Immature natural killer cell (primary cell): ENCODE results near the gene PID1. TPM values are rescaled to one million over a fixed set of nuclear protein-coding genes. Genes with fewer than 3 reads are reported as not detected.

ENCODE experiments used
- DNase-seq, 3 donors: peaks; one replicate each; pipeline ENCODE4 v3.0.0; 2022; ENCODE audit warnings: mixed read lengths in 1 of 3
- H3K27ac Mint-ChIP-seq, 6 donors: one replicate each; pipeline ENCODE4 v1.8.0; 2020; ENCODE audit warnings: mixed read lengths in 6 of 6, mild to moderate bottlenecking in 5 of 6, inconsistent platforms in 4 of 6, moderate library complexity in 3 of 6
- H3K27me3 Mint-ChIP-seq, 3 donors: one replicate each; pipeline ENCODE4 v1.8.0; 2020 to 2021; ENCODE audit warnings: low read depth in 3 of 3, mild to moderate bottlenecking in 3 of 3, mixed read lengths in 3 of 3, moderate library complexity in 3 of 3, inconsistent platforms in 1 of 3
- H3K36me3 Mint-ChIP-seq, 3 donors: one replicate each; pipeline ENCODE4 v1.8.0; 2020; ENCODE audit warnings: mixed read lengths in 3 of 3, inconsistent platforms in 2 of 3, mild to moderate bottlenecking in 2 of 3
- H3K4me1 Mint-ChIP-seq, 2 donors: one replicate each; pipeline ENCODE4 v1.8.0; 2020; ENCODE audit warnings: inconsistent platforms in 2 of 2, mild to moderate bottlenecking in 2 of 2, mixed read lengths in 2 of 2, moderate library complexity in 1 of 2
- H3K4me3 Mint-ChIP-seq, 5 donors: one replicate each; pipeline ENCODE4 v1.8.0; 2020; ENCODE audit warnings: mild to moderate bottlenecking in 5 of 5, mixed read lengths in 5 of 5, inconsistent platforms in 3 of 5, moderate library complexity in 3 of 5
- H3K9me3 Mint-ChIP-seq, 6 donors: one replicate each; pipeline ENCODE4 v1.8.0; 2020; ENCODE audit warnings: mild to moderate bottlenecking in 6 of 6, mixed read lengths in 6 of 6, inconsistent platforms in 4 of 6, moderate library complexity in 3 of 6
- polyA plus RNA-seq, 3 donors: library from polyadenylated mRNA; unstranded; fragments of 300-500 nt; fragmentation: Illumina TruSeq; gene quantifications; one replicate each; pipeline ENCODE4 v1.2.3, GENCODE V29; 2021

Gene PID1
- polyA plus RNA-seq, 3 donors from 2014 or later: 0.38 to 2.8 TPM; not detected in 1

DNA sequence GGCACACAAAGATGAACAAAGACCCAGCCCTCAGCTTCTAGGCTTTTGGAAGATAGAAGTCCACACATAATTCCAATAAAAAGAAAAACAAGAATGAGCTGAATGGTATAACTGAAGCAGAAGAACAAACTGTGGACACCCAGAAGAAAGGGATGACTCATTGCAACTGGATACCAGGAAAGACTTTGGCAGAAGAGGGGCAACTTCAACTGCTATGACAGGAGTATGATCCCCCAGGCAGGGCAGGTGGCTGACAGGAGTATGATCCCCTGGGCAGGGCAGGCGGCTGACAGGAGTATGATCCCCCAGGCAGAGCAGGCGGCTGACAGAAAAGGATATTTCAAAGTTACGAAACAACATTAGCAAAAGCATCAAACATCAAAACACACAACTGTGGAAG lies 21.6 kb downstream of the PID1 start:
- no peak for DNase-seq
- Mint-ChIP-seq H3K4me1 (no peaks in the 10 kb centered on the region), H3K4me3 (no peak overlapping the region), H3K27ac (no peak overlapping the region), H3K9me3 (peaks cover 0 to 12% (median 2%) of the 10 kb centered on the region in 6 donors), H3K27me3 (peaks cover 0 to 2% (median 0%) of the 10 kb centered on the region in 3 donors), H3K36me3 (no peaks in the 10 kb centered on the region)

DNA sequence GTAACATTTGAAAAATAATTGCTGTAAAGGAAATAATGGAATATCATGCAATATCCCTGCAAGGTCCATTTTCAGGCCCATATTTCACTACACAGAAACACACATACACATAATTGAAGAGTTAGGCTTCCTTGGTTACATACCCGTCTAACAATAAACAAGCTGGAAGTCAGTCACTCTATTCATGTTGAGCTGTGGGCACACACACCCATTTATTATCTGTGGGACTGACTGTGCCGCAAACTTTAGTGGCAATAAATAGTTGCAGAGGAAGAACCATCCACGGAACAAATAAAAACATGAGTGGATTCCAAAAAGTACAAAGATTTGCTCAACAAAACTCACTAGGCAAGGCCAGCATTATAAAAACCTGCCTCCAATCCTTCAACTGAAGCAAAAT lies 24.8 kb downstream of the PID1 start:
- Mint-ChIP-seq H3K27ac (no peak overlapping the region), H3K4me1 (no peaks in the 10 kb centered on the region), H3K9me3 (peaks cover 0 to 25% (median 9%) of the 10 kb centered on the region in 6 donors), H3K36me3 (no peaks in the 10 kb centered on the region), H3K27me3 (peaks cover 0 to 2% (median 0%) of the 10 kb centered on the region in 3 donors), H3K4me3 (no peak overlapping the region)
- no peak for DNase-seq

DNA sequence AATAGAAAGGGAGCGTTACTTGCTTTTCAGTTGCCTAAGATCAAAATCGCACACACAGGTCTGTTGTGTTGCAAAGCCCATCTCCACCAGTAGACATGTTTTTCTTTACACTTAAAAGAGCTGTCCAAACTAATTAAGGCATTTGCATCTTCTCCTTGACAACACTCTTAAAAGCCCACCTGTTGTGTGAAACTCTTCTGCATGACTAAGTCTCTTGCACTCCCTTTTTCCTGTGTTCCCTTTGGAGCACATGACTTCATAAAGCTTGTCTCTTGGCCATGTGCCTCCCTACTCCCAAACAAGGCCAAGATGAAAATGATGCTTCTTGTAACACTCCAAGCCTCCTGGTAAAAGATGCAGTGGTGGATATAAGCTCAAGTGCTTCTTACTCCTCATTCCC lies 26.1 kb downstream of the PID1 start:
- Mint-ChIP-seq H3K4me3 (no peak overlapping the region), H3K36me3 (no peaks in the 10 kb centered on the region), H3K27ac (no peak overlapping the region), H3K9me3 (peaks cover 5 to 39% (median 12%) of the 10 kb centered on the region in 6 donors), H3K27me3 (peaks cover 0 to 2% (median 0%) of the 10 kb centered on the region in 3 donors), H3K4me1 (no peaks in the 10 kb centered on the region)
- DNase-seq: no peak

DNA sequence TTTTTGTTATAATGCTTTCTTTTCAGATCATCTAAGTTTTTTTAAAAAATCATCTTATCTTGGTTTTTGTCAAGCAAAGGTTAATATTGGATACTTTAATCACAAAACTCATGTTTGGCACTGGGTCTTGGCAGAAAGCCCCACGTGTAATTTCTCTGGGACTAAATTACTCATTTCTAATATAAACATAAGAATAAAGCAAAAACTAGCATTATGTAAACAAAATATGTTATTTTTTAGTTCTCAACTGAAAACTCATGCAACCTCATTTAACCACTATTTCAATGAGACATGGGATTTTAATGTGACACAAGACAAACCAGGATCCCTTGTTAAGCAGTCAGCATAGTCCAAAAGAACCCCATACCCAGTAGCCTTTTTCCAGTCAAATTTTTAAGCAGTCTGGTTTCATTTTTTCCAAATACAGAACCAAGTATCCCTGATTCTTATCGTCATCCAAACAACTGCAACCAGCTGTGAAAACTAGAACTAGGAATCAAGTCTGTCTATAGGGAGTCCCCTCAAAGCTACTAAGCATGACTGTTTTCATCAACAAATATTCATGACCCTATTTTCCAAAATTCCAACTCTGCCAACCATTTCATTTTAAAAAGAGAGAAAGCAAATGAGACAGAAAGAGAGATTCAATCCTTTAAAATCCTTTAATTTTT lies 27.1 kb downstream of the PID1 start:
- Mint-ChIP-seq H3K4me3 (no peak overlapping the region), H3K9me3 (peaks cover 5 to 43% (median 11%) of the 10 kb centered on the region in 6 donors), H3K4me1 (no peaks in the 10 kb centered on the region), H3K27ac (no peak overlapping the region), H3K27me3 (peaks cover 0 to 2% (median 0%) of the 10 kb centered on the region in 3 donors), H3K36me3 (no peaks in the 10 kb centered on the region)
- no peak for DNase-seq

DNA sequence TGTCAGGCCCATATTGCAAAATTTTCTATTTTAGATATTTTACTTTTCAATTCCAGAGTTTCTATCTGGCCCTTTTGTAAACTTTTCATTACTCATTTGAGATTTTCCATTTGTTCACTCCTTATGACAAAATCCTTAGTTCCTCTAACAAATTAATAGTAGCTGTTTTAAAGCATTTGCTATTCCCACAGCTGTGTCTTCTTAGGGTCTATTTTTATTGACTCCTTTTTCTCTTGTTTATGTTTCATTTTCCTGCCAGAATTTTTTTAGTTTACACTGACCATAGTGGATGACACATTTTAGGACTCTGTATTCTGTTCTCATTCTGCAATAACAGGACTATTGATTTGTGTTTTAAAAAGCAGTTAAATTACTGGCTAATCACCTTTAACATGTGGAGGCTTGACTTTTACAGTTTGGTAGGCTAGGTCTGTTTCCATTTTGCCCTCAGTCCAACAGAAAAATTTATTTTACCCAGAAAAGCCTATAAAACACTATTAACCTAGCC lies 30.0 kb downstream of the PID1 start:
- H3K4me3 Mint-ChIP-seq: no peak overlapping the region
- peaks cover 5 to 51% (median 11%) of the 10 kb centered on the region in 6 donors for H3K9me3 Mint-ChIP-seq
- H3K4me1 Mint-ChIP-seq: no peaks in the 10 kb centered on the region
- no peak for DNase-seq
- no peak overlapping the region for H3K27ac Mint-ChIP-seq
- no peaks in the 10 kb centered on the region for H3K27me3 Mint-ChIP-seq
- H3K36me3 Mint-ChIP-seq: no peaks in the 10 kb centered on the region

DNA sequence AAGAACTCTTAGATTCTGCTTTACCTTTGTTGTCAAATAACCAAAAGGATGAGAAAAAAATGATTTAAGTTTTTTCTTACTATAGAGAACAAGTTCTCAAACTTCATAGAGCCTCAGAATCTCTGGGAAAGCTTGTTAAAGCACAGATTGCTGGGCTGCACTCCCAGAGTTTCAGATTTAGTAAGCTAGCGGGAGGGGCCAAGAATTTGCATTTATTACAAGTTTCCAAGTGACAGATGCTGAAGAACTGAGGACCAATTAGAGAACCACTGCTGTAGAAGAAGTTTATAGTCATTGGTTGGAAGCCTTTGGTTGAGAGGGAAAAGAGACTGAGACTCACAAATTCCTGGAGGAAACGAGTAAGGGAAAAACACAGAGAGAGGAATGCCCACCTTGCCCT lies 32.1 kb downstream of the PID1 start:
- Mint-ChIP-seq H3K9me3 (peaks cover 5 to 41% (median 11%) of the 10 kb centered on the region in 6 donors), H3K36me3 (no peaks in the 10 kb centered on the region), H3K4me1 (no peaks in the 10 kb centered on the region), H3K4me3 (no peak overlapping the region), H3K27me3 (peaks cover 0 to 2% (median 0%) of the 10 kb centered on the region in 3 donors), H3K27ac (no peak overlapping the region)
- DNase-seq: no peak

DNA sequence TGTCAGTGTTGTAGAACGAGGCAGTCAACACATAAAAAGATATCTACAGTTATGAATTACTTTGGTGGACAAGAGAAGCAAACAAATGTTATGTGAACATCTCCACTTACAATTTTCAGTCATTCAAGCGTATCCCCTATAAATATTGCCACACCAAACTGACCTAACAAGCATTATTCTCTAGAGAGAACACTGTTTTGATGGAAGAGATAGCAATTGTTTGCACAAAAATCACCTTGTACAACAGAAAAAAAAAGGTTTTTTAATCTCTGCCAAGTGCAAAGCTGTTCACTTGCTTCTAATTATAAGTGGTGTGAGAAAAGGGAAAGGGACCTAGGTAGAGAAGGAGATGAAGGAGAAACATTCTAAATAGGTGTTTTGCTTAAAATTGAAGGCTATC lies 33.8 kb downstream of the PID1 start:
- Mint-ChIP-seq H3K36me3 (no peaks in the 10 kb centered on the region), H3K4me1 (no peaks in the 10 kb centered on the region), H3K9me3 (peaks cover 5 to 33% (median 7%) of the 10 kb centered on the region in 6 donors), H3K27ac (no peak overlapping the region), H3K27me3 (peaks cover 0 to 7% (median 0%) of the 10 kb centered on the region in 3 donors), H3K4me3 (no peak overlapping the region)
- DNase-seq: no peak

DNA sequence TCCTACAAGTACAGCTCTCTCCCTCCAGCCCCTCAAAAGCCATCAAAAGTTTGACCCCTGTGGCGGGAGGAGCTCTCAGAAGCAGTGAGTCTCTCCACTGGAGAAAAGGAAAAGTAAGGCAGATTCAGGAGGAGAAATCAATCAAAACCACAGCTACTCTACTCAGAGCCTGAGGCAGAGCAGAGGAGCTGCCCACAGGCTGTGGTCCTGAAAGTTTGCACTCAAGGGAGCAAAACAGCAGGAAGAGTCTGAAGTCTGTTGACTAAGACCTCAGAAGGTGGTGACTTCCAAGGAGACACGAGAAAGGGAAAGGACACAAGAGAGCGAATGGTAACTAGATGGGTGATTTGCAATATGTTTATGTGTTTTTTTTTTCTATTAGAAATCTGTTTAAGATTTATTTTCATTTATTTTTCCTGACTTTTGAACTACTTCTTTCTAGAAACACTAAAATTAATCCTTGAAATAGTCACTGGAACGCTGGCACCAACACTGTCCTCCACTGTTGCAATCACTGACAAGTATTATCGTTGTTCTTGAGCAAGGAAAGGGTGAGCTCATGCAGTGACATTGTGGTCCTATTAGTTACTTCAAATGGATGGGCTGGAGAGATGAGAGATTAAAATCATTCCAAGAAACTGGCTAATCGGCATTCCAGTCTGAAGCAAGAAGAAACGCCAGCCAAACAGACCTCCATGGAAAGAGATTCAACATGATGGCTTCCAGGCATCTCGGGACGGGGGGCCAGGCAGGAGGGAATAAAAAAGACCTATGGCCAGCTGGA lies 35.8 kb downstream of the PID1 start:
- Mint-ChIP-seq H3K4me3 (no peak overlapping the region), H3K9me3 (peaks cover 0 to 16% (median 3%) of the 10 kb centered on the region in 6 donors), H3K4me1 (no peaks in the 10 kb centered on the region), H3K36me3 (no peaks in the 10 kb centered on the region), H3K27ac (no peak overlapping the region), H3K27me3 (peaks cover 0 to 7% (median 0%) of the 10 kb centered on the region in 3 donors)
- DNase-seq: no peak

DNA sequence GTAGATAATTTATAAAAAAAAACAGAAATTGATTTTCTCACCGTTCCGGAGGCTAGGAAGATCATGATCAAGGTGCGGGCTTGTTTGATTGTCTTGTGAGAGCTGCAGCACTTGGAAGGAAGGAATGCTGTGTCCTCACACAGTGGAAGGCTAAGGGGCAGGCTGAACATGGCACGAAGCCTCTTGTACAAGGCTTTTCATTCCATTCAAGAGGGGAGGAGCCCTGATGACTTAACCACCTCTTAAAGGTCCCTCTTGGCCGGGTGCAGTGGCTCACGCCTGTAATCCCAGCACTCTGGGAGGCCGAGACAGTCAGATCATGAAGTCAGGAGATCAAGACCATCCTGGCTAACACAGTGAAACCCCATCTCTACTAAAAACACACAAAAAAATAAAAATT lies 39.2 kb downstream of the PID1 start:
- Mint-ChIP-seq H3K4me3 (no peak overlapping the region), H3K27me3 (peaks cover 0 to 7% (median 0%) of the 10 kb centered on the region in 3 donors), H3K36me3 (no peaks in the 10 kb centered on the region), H3K9me3 (peaks cover 0 to 4% (median under 1%) of the 10 kb centered on the region in 6 donors), H3K4me1 (no peaks in the 10 kb centered on the region), H3K27ac (no peak overlapping the region)
- DNase-seq: no peak

DNA sequence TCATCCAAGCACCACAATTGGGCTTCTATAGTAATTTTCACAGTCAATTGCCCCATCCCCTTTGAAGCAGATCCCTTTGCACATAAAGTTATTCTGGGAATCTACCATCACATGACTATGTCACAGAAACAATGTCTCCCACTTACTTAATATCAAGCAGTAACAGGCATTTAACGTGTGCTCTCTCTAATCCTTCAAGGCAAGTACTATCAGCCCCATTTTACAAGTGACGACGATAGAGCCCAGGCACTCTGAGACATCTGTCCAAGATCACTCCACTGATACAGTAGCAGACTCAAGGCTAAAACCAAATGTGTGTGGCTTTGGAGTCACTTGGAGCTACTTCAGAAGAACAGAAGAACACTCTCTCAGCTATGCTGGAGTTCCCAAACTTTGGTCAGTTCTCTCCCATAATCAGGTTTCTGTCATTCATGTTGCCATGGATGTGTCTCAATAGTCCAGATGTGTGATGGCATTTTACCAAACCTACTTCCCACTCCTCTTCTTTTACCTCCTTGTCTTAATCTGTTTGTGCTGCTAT lies 39.7 kb downstream of the PID1 start:
- H3K9me3 Mint-ChIP-seq: peaks cover 0 to 4% (median under 1%) of the 10 kb centered on the region in 6 donors

DNA sequence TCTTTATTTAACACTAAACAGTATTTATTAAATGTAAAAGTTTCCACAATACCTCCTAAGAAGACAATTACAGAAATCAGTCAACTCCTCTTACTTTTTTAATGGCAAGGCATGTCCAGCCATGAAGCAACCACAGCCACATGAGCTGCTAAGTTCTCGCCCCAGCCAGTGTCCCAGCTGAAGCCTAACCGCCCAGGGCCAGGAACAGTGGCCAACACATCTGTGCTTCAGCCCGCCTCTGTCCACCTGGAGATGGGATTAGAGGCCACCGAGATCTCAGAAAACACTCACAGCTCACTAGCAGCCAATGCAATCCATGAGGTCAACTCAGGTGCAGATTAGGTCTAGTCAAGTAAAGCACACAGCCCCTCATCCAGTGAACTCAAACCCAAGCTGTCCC lies 40.2 kb downstream of the PID1 start:
- Mint-ChIP-seq H3K27me3 (peaks cover 0 to 7% (median 0%) of the 10 kb centered on the region in 3 donors), H3K36me3 (no peaks in the 10 kb centered on the region), H3K9me3 (peaks cover 0 to 4% (median under 1%) of the 10 kb centered on the region in 6 donors), H3K4me1 (no peaks in the 10 kb centered on the region), H3K27ac (no peak overlapping the region), H3K4me3 (no peak overlapping the region)
- DNase-seq: no peak

More for the DNA sequence above, 39.7 kb downstream of the PID1 start:
- no peak for DNase-seq
- Mint-ChIP-seq H3K27me3 (peaks cover 0 to 7% (median 0%) of the 10 kb centered on the region in 3 donors), H3K4me1 (no peaks in the 10 kb centered on the region), H3K36me3 (no peaks in the 10 kb centered on the region), H3K27ac (no peak overlapping the region), H3K4me3 (no peak overlapping the region)

DNA sequence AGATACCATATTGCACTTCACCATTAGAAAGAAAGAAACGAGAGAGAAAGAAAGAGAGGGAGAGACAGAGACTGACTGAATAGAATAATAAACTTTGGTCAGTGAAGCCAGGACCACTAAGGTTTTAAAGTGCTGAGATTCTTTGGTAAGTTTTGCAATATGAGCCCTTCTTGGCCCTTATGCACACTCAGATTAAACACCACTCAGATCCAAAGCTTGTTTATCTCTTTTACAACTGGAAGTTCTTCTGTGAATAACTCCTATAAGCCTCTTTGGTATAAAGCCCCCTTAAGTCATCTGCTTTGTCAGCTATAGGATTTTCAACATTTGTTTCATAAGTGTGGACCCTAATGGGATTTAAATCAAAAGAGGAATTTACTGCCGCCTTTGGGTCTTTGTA lies 40.8 kb downstream of the PID1 start:
- peaks cover 0 to 7% (median 0%) of the 10 kb centered on the region in 3 donors for H3K27me3 Mint-ChIP-seq
- no peaks in the 10 kb centered on the region for H3K36me3 Mint-ChIP-seq
- peaks cover 0 to 4% (median under 1%) of the 10 kb centered on the region in 6 donors for H3K9me3 Mint-ChIP-seq
- H3K27ac Mint-ChIP-seq: no peak overlapping the region
- no peaks in the 10 kb centered on the region for H3K4me1 Mint-ChIP-seq
- H3K4me3 Mint-ChIP-seq: no peak overlapping the region
- no peak for DNase-seq

DNA sequence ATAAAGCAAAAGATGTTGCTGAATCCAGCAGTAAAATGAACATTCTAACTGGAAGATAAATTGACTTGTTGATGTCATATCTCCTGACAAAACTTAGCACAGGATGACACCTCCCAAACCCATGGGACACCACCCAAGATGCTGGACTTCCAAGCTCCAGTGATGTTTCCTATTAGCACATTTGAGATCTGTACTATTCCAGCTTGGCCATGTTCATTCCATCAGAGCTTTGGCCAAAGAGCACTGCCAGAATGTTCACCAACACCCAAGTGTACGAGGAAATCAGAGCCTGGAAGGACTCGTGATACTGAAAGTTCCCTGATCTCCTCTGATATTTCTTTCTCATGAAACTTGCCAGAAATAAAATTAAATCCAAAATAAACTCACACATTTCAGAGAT lies 44.7 kb downstream of the PID1 start:
- H3K4me3 Mint-ChIP-seq: no peak overlapping the region
- H3K36me3 Mint-ChIP-seq: no peaks in the 10 kb centered on the region
- no peak for DNase-seq
- H3K4me1 Mint-ChIP-seq: no peaks in the 10 kb centered on the region
- H3K27me3 Mint-ChIP-seq: no peaks in the 10 kb centered on the region
- no peak overlapping the region for H3K27ac Mint-ChIP-seq
- H3K9me3 Mint-ChIP-seq: peaks cover 0 to 8% (median 6%) of the 10 kb centered on the region in 6 donors

DNA sequence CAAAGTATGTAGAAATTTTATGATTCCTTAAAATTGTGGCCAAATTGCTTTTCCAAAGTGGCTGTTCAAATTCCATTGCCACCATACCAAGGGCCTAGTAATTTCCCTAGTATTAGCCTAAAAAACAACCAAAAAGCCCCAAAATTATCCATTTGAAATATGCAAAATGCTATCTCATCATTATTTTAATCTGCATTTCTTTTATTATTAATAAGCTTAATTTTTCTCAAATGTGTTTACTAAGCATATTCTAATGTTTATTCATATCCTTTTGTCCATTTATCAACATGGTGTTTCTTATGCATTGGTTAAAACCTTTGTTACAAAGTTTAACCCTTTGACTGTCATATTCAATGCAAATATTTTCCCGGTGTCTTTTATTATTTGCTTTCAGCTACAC lies 48.0 kb downstream of the PID1 start:
- Mint-ChIP-seq H3K36me3 (no peaks in the 10 kb centered on the region), H3K9me3 (peaks cover 0 to 12% (median 7%) of the 10 kb centered on the region in 6 donors), H3K4me3 (no peak overlapping the region), H3K4me1 (no peaks in the 10 kb centered on the region), H3K27ac (no peak overlapping the region), H3K27me3 (no peaks in the 10 kb centered on the region)
- no peak for DNase-seq
